Kidney (tissue), 14 donors: ENCODE measurements around the gene FRMD3. TPM values are rescaled to one million over a fixed set of nuclear protein-coding genes. Genes with fewer than 3 reads are reported as not detected.

Source experiments
- DNase-seq, 5 donors: peaks; one replicate each; pipeline ENCODE4 v3.0.0-alpha.2; 2013 to 2020
- FAIRE-seq: peaks from 2 replicates; lab custom pipeline; 2012; peaks lifted over from hg19 to GRCh38; lab: Jason Lieb, UNC
- H3K27ac ChIP-seq, 2 donors: one replicate each; pipeline ENCODE4 v1.7.0; 2013; ENCODE audit warnings: low read depth in 2 of 2, low read length in 2 of 2, inconsistent platforms in 1 of 2
- H3K27me3 ChIP-seq: one replicate; pipeline ENCODE4 v1.7.1; 2013; ENCODE audit warnings: low read length, inconsistent platforms; ENCODE audit not compliant: control insufficient read depth, insufficient read depth
- H3K36me3 ChIP-seq, 3 donors: one replicate each; pipeline versions ENCODE4 v1.7.0 to v1.7.1; 2013; ENCODE audit warnings: low read length in 3 of 3, control low read depth in 1 of 3, inconsistent platforms in 1 of 3; ENCODE audit not compliant: insufficient read depth in 3 of 3, control insufficient read depth in 2 of 3
- H3K4me1 ChIP-seq, 3 donors: one replicate each; pipeline versions ENCODE4 v1.7.0 to v1.7.1; 2013; ENCODE audit warnings: low read length in 3 of 3, inconsistent platforms in 1 of 3, low read depth in 1 of 3; ENCODE audit not compliant: control insufficient read depth in 2 of 3, insufficient read depth in 2 of 3
- H3K4me3 ChIP-seq, 3 donors: one replicate each; pipeline versions ENCODE4 v1.7.0 to v1.8.1; 2013; ENCODE audit warnings: low read length in 3 of 3, control low read depth in 1 of 3, inconsistent platforms in 1 of 3
- H3K9ac ChIP-seq, 3 donors: one replicate each; pipeline versions ENCODE4 v1.7.0 to v1.7.1; 2013; ENCODE audit warnings: low read length in 3 of 3, control low read depth in 1 of 3, inconsistent platforms in 1 of 3
- H3K9me3 ChIP-seq, 3 donors: one replicate each; pipeline versions ENCODE4 v1.7.0 to v1.7.1; 2013; ENCODE audit warnings: low read length in 3 of 3, control low read depth in 1 of 3, inconsistent platforms in 1 of 3; ENCODE audit not compliant: control insufficient read depth in 2 of 3, insufficient read depth in 1 of 3
- CTCF ChIP-seq: IDR thresholded peaks from 3 replicates; pipeline ENCODE4 v1.5.1; 2012; ENCODE audit warnings: mild to moderate bottlenecking, moderate library complexity, borderline replicate concordance; ENCODE audit not compliant: insufficient read depth; ENCODE audit errors: extremely low read depth
- intact Hi-C: fragments of 100-400 bp; cut with DNase I; formaldehyde crosslinking; loops from one replicate; pipeline ENCODE4 v1.11.1; 2022
- polyA plus RNA-seq: library from polyadenylated mRNA; stranded (reverse); fragments of 350-450 nt; fragmentation: Illumina TruSeq; extraction: RNeasy Lipid Tissue Mini Kit (QIAGEN cat#74804); gene quantifications from one replicate; pipeline ENCODE4 v1.2.3, GENCODE V29; 2014; ENCODE audit warnings: low read depth, low replicate concordance; ENCODE audit not compliant: insufficient read depth
- total RNA-seq: library from RNA; stranded (reverse); fragmentation: NEBNext Ultra II Directional; extraction: Animal tissue kit (Norgen Biotek cat#: 25700); gene quantifications from one replicate; pipeline ENCODE4 v1.2.1, GENCODE V29; 2021
- donor health status: control.
- donor health status: control.
- donor health status: control.
- donor health status: control.
- donor health status: control.
- donor health status: DM: yes; HTN: yes; CAD: no.
- donor health status: Normal renal cell carcinoma (clear cell type).

The FRMD3 gene
- total and polyA plus RNA-seq, 2 donors from 2014 or later = 9.9 to 11.0 TPM

GRCh38 chr9:83471241-83471640 is 67.0 kb downstream of the FRMD3 start:
- no peaks in the 10 kb centered on the region for H3K9me3 ChIP-seq
- no peak for DNase-seq
- no peak overlapping the region for H3K9ac ChIP-seq
- peaks cover 0 to 29% (median 4%) of the 10 kb centered on the region in 3 donors for H3K4me1 ChIP-seq
- H3K4me3 ChIP-seq = no peak overlapping the region
- TF ChIP-seq CTCF = no peak
- peak overlapping the region in 1 of 2 donors; percentile 15 for H3K27ac ChIP-seq
- no peak for FAIRE-seq
- H3K36me3 ChIP-seq = no peaks in the 10 kb centered on the region
- intact Hi-C loops = no loop called here
- H3K27me3 ChIP-seq = no peaks in the 10 kb centered on the region

- intact Hi-C loops = no loop called here
- Histone ChIP-seq H3K27me3 (no peaks in the 10 kb centered on the region), H3K9me3 (no peaks in the 10 kb centered on the region), H3K36me3 (no peaks in the 10 kb centered on the region), H3K4me3 (no peak overlapping the region), H3K9ac (no peak overlapping the region), H3K27ac (no peak overlapping the region), H3K4me1 (peaks cover 0 to 29% (median 4%) of the 10 kb centered on the region in 3 donors)
- FAIRE-seq = no peak
- DNase-seq = no peak
- no peak for TF ChIP-seq CTCF
Observed at GRCh38 chr9:83469722-83470121, 68.5 kb downstream of the FRMD3 start.

GRCh38 chr9:83468821-83469220 is 69.4 kb downstream of the FRMD3 start:
- Histone ChIP-seq H3K4me1 (peaks cover 0 to 21% (median 5%) of the 10 kb centered on the region in 3 donors), H3K36me3 (no peaks in the 10 kb centered on the region), H3K27ac (no peak overlapping the region), H3K4me3 (no peak overlapping the region), H3K27me3 (no peaks in the 10 kb centered on the region), H3K9me3 (no peaks in the 10 kb centered on the region), H3K9ac (no peak overlapping the region)
- no peak for DNase-seq
- intact Hi-C loops = no loop called here
- no peak for FAIRE-seq
- TF ChIP-seq CTCF = no peak

- Histone ChIP-seq H3K9me3 (no peaks in the 10 kb centered on the region), H3K36me3 (no peaks in the 10 kb centered on the region), H3K4me1 (peaks cover 0 to 13% (median 2%) of the 10 kb centered on the region in 3 donors), H3K27me3 (no peaks in the 10 kb centered on the region), H3K27ac (peak overlapping the region in 1 of 2 donors; percentile 20), H3K4me3 (peak overlapping the region in 1 of 3 donors; percentile 9), H3K9ac (no peak overlapping the region)
- FAIRE-seq = no peak
- intact Hi-C loops = no loop called here
- peak in 1 of 5 donors; percentile 8 for DNase-seq
- no peak for TF ChIP-seq CTCF
Observed at GRCh38 chr9:83466877-83467276, 71.3 kb downstream of the FRMD3 start.
